ACC112 (cell line): ENCODE data around the gene EML3.
"Not testable (repeated sequence)": the region's sequence is repeated elsewhere in the genome, so short reads cannot be mapped to it uniquely, and the experiment has no call there.

ENCODE experiments used
- H2AFZ ChIP-seq: fragments of 200-600 bp; sonication (generic); one replicate; pipeline ENCODE4 v1.6.0; 2017; ENCODE audit warnings: antibody characterized with exemption, low read length; ENCODE audit not compliant: unreplicated experiment
- H3K27ac ChIP-seq: fragments of 200-600 bp; sonication (generic); 2 replicates; pipeline ENCODE4 v1.5.1; 2014; ENCODE audit warnings: low read depth, mild to moderate bottlenecking, antibody characterized with exemption, low read length, moderate library complexity
- H3K27me3 ChIP-seq: fragments of 200-600 bp; sonication (generic); 2 replicates; pipeline ENCODE4 v1.6.1; 2014; ENCODE audit warnings: mild to moderate bottlenecking, antibody characterized with exemption, low read length, moderate library complexity, mixed read lengths; ENCODE audit not compliant: insufficient read depth
- H3K36me3 ChIP-seq: fragments of 200-600 bp; sonication (generic); 2 replicates; pipeline ENCODE4 v1.6.1; 2016; ENCODE audit warnings: mild to moderate bottlenecking, antibody characterized with exemption, low read length, moderate library complexity, mixed read lengths; ENCODE audit not compliant: insufficient read depth
- H3K4me1 ChIP-seq: fragments of 200-600 bp; sonication (generic); one replicate; pipeline ENCODE4 v1.6.1; 2016; ENCODE audit warnings: low read length, mixed read lengths; ENCODE audit not compliant: insufficient read depth, unreplicated experiment, control insufficient read depth
- H3K4me3 ChIP-seq: fragments of 200-600 bp; sonication (generic); 2 replicates; pipeline ENCODE4 v1.5.1; 2014; ENCODE audit warnings: mild to moderate bottlenecking, low read depth, low read length
- H3K79me2 ChIP-seq: fragments of 200-600 bp; sonication (generic); one replicate; pipeline ENCODE4 v1.6.0; 2016; ENCODE audit warnings: low read length; ENCODE audit not compliant: control insufficient read depth, unreplicated experiment, insufficient read depth

The EML3 gene

DNA sequence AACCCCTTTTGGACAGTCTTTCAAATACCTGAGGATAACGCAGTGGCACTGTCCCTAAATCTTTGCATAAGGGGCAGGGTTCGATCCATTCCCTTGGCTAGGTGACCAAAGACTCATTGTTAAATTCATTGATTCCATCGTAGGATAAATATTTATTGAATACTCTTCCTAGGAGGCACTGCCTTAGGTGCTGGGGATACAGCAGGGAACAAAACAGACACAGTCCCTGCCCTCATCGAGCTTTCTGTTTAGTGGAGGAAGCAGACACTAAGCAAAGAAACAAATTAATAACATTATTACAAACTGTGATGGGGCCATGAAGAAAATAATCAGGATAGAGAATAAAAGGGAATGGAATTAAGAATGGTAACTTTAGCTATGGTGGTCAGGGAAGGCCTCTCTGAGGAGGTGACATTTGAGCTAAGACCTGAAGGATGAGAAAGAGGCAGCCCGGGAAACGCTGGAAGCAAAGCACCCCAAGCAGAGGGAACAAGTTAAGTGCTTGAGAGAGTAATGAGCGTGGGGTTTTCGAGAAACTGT, 8.5 kb upstream of the EML3 start:
- Histone ChIP-seq H3K27ac (peak overlapping the region; percentile 93), H2AFZ (no peak overlapping the region), H3K4me3 (peak overlapping the region; percentile 85), H3K79me2 (peaks cover 4% of the 10 kb centered on the region), H3K36me3 (no peaks in the 10 kb centered on the region), H3K4me1 (peaks cover 13% of the 10 kb centered on the region), H3K27me3 (no peaks in the 10 kb centered on the region)

GRCh38 chr11:62616957-62617356, 4.4 kb upstream of the EML3 start:
- H2AFZ ChIP-seq, H3K79me2 ChIP-seq, H3K36me3 ChIP-seq, H3K4me3 ChIP-seq, H3K27me3 ChIP-seq, H3K27ac ChIP-seq: not testable (repeated sequence)
- H3K4me1 ChIP-seq = peaks cover 20% of the 10 kb centered on the region

DNA sequence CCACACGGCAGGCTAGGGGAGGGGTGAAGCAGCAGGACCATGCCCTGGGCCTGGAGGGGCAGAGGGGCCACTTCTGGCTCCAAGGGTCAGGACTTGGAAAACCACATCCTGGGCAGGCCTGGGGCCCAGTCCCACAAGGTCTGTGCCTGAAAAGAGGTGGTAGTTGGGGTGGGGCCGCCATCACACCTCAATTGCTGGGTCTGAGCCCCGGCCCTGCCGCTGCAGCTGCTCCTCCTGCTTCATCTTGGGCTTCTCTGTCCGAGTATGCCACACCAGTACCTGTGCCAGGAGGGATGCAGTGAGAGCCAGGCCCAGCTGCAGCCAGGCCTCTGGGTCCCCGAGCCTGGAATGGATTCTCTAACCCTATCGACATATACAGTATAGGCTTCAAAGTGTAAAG, 2.9 kb upstream of the EML3 start:
- Histone ChIP-seq H3K79me2 (peaks cover 10% of the 10 kb centered on the region), H3K27ac (no peak overlapping the region), H3K27me3 (no peaks in the 10 kb centered on the region), H3K36me3 (no peaks in the 10 kb centered on the region), H3K4me3 (no peak overlapping the region), H3K4me1 (peaks cover 24% of the 10 kb centered on the region), H2AFZ (no peak overlapping the region)

DNA sequence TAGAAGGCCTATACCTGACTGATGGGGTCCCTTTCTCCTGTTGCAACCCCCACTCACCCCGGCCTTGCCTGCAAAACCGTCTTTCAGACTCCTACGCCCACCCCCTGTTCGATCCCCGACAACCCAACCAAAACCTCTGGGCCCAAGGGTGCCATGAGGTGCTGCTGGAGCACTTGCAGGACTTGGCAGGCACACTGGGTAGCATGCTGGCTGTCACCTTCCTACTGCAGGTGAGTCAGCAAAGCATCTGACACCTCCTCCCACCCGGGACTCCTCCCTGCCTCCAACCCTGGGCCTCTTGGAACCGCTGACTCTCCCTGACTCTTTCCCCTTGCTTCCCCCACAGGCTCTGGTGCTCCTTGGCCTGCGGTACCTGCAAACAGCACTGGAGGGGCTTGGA, 1.7 kb upstream of the EML3 start:
- Histone ChIP-seq H3K27me3 (no peaks in the 10 kb centered on the region), H3K79me2 (peaks cover 9% of the 10 kb centered on the region), H3K36me3 (no peaks in the 10 kb centered on the region), H3K4me1 (peaks cover 20% of the 10 kb centered on the region), H2AFZ (no peak overlapping the region), H3K27ac (no peak overlapping the region), H3K4me3 (no peak overlapping the region)

DNA sequence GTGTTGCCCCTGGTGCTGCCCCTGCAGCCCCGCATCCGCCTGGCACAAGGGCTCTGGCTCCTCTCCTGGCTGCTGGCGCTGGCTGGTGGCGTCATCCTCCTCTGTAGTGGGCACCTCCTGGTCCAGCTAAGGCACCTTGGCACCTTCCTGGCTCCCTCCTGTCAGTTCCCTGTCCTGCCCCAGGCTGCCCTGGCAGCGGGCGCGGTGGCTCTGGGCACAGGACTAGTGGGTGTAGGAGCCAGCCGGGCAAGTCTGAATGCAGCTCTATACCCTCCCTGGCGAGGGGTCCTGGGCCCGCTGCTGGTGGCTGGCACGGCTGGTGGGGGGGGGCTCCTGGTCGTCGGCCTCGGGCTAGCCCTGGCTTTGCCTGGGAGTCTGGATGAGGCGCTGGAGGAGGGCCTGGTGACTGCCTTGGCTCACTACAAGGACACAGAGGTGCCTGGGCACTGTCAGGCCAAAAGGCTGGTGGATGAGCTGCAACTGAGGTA, 760 bp upstream of the EML3 start:
- Histone ChIP-seq H3K4me1 (peaks cover 20% of the 10 kb centered on the region), H3K27ac (peak overlapping the region; percentile 56), H3K36me3 (no peaks in the 10 kb centered on the region), H3K27me3 (no peaks in the 10 kb centered on the region), H3K4me3 (no peak overlapping the region), H2AFZ (no peak overlapping the region), H3K79me2 (peaks cover 8% of the 10 kb centered on the region)

GRCh38 chr11:62611705-62612365, 740 bp downstream of the EML3 start:
- Histone ChIP-seq H3K4me1 (peaks cover 20% of the 10 kb centered on the region), H3K4me3 (peak overlapping the region; percentile 82), H2AFZ (peak overlapping the region; percentile 4), H3K27ac (peak overlapping the region; percentile 56), H3K79me2 (peaks cover 8% of the 10 kb centered on the region), H3K36me3 (no peaks in the 10 kb centered on the region), H3K27me3 (no peaks in the 10 kb centered on the region)

- peaks cover 4% of the 10 kb centered on the region; the same call in 1 of the 2 replicates for H3K36me3 ChIP-seq
- peak overlapping the region; percentile 56; the same call in 1 of the 2 replicates for H3K27ac ChIP-seq
- peak overlapping the region; percentile 82 for H3K4me3 ChIP-seq
- no peak overlapping the region for H2AFZ ChIP-seq
- peaks cover 8% of the 10 kb centered on the region for H3K79me2 ChIP-seq
- no peaks in the 10 kb centered on the region for H3K27me3 ChIP-seq
- H3K4me1 ChIP-seq = peaks cover 20% of the 10 kb centered on the region
Measured at GRCh38 chr11:62610814-62611704, 1.5 kb downstream of the EML3 start.

DNA sequence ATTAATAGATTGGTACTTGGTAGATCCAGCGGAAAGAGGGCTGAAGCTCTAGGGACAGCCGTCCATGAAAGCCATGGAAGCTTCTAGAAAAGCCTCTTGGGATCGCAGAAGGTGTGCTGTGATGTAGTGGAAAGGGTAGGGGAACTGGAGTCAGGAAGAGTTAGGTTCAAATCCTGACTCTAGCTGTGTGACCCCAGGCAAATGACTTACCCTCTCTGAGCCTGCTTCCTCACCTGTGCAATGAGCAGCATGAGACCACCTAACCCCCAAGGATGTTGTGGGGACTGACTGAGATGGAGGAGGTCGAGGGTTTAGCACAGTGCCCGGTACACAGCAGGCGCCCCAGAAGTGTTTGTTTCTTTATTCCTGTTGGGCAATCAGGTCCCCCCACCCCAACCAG, 2.2 kb downstream of the EML3 start:
- Histone ChIP-seq H3K4me3 (no peak overlapping the region; the same call in 1 of the 2 replicates), H3K27me3 (no peaks in the 10 kb centered on the region), H3K4me1 (peaks cover 20% of the 10 kb centered on the region), H3K27ac (no peak overlapping the region), H3K36me3 (peaks cover 7% of the 10 kb centered on the region; the same call in 1 of the 2 replicates), H2AFZ (no peak overlapping the region), H3K79me2 (peaks cover 8% of the 10 kb centered on the region)

DNA sequence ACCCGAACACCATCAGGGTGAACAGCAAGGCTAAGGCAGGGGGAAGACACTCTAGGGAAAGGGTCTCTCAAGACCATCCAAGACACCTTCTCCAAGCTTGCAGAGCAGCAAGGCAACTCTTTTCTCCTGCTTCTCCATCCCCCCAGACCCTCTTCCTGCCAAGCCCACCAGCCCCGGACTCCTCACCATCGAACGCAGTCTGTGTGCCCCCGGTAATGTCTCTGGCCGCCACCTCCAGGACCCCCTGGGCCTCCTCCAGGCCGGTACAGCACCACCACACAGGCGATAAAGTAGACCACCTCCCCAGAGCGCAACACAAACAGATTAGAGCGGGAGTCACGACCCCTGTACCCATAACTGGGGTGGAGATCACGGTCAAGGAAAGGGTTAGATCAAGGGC, 3.8 kb downstream of the EML3 start:
- Histone ChIP-seq H2AFZ (no peak overlapping the region), H3K27me3 (no peaks in the 10 kb centered on the region), H3K36me3 (peaks cover 7% of the 10 kb centered on the region; the same call in 1 of the 2 replicates), H3K4me1 (peaks cover 20% of the 10 kb centered on the region), H3K79me2 (peaks cover 8% of the 10 kb centered on the region), H3K27ac (no peak overlapping the region), H3K4me3 (no peak overlapping the region)

DNA sequence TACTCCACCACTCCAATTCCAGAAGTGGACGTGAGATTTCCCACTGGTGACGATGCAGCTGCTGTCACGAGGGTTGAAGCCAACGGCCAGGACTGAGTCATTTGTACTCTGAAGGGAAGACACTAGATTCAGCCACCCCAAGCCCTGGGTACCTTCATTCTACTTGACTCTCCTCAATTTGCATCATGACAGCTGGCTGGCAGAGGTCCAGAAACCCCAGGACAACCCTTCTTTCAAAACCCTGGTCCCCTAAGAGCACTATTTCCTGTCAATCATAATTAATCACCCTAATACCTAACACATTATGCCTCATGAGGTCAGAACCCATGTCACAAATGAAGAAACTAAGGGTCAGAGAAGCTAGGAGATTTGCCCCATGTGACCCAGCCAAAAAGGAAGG, 4.9 kb downstream of the EML3 start:
- Histone ChIP-seq H3K4me3 (no peak overlapping the region), H3K27ac (no peak overlapping the region), H3K79me2 (peaks cover 8% of the 10 kb centered on the region), H3K36me3 (peaks cover 7% of the 10 kb centered on the region; the same call in 1 of the 2 replicates), H2AFZ (no peak overlapping the region), H3K4me1 (peaks cover 14% of the 10 kb centered on the region), H3K27me3 (no peaks in the 10 kb centered on the region)
